HCT116 (cell line): Measurements from ENCODE around the gene RELA. TPM values are rescaled to one million over a fixed set of nuclear protein-coding genes. Genes with fewer than 3 reads are reported as not detected.

Experiments used
- ATAC-seq: fragments of 200-7000 bp; cut with Tn5 transposase; 2 replicates; pipeline ENCODE4 v1.9.1; 2020; ENCODE audit warnings: mild to moderate bottlenecking, moderate library complexity
- BruUV-seq: library from RNA; stranded (reverse); fragments of 400-500 nt; replicated peaks from 2 replicates; lab custom pipeline; 2021; lab: Mats Ljungman, UMichigan
- CTCF ChIA-PET: fragments of 300-600 bp; sonication (Branson Sonifier 250); formaldehyde crosslinking; loops from one replicate; lab custom pipeline; 2021; ENCODE audit warnings: antibody characterized with exemption; lab: Charles Lee
- POLR2A ChIA-PET: fragments of 300-600, 350-600 bp; sonication (Branson Sonifier 250); formaldehyde crosslinking; loops from one replicate; lab custom pipeline; 2021; ENCODE audit warnings: antibody characterized with exemption; lab: Charles Lee
- RAD21 ChIA-PET, 2 experiments: fragments of 300-600 bp; sonication (Branson Sonifier 250); formaldehyde crosslinking; loops; one replicate each; lab custom pipeline; 2023; ENCODE audit warnings: low total read pairs in 2 of 2; ENCODE audit not compliant: uncharacterized antibody in 2 of 2, unreplicated experiment in 2 of 2, low non-redundant PET in 1 of 2; lab: Charles Lee
- DNase-seq: peaks from one replicate; pipeline ENCODE4 v3.0.0-alpha.2; 2010; ENCODE audit warnings: low read depth, low spot score
- H2AFZ ChIP-seq: fragments of 200-600 bp; shearing (Covaris generic), sonication (generic); 2 replicates; pipeline ENCODE4 v1.6.1; 2017; ENCODE audit warnings: low read depth, mixed run types, mixed read lengths, antibody characterized with exemption, low read length; ENCODE audit not compliant: poor library complexity, severe bottlenecking
- H3K27ac ChIP-seq: 2 replicates; pipeline ENCODE4 v1.5.1; 2012; ENCODE audit warnings: low read depth, low read length
- H3K27me3 ChIP-seq: fragments of 200-600 bp; sonication (generic); 2 replicates; pipeline ENCODE4 v1.6.1; 2016; ENCODE audit warnings: mixed run types, low read length, mixed read lengths; ENCODE audit not compliant: insufficient read depth
- H3K36me3 ChIP-seq, 2 experiments: fragments of 200-500 bp in 1 of 2; fragments of 200-600 bp in 1 of 2; sonication (Bioruptor generic) in 1 of 2; sonication (generic) in 1 of 2; 2 replicates each; pipeline versions ENCODE4 v1.5.1 to v1.6.1; 2014 to 2016; ENCODE audit warnings: low read length in 2 of 2, inconsistent platforms in 1 of 2, mixed read lengths in 1 of 2, mixed run types in 1 of 2; ENCODE audit not compliant: insufficient read depth in 2 of 2, control insufficient read depth in 1 of 2
- H3K4me1 ChIP-seq, 2 experiments: fragments of 200-600 bp in 1 of 2; sonication (generic) in 1 of 2; 2 replicates each; pipeline versions ENCODE4 v1.5.1 to v1.6.1; 2012 to 2017; ENCODE audit warnings: low read length in 2 of 2, inconsistent platforms in 1 of 2, mild to moderate bottlenecking in 1 of 2, mixed read lengths in 1 of 2, mixed run types in 1 of 2, moderate library complexity in 1 of 2; ENCODE audit not compliant: insufficient read depth in 2 of 2, control insufficient read depth in 1 of 2
- H3K4me2 ChIP-seq: fragments of 200-600 bp; sonication (generic); 2 replicates; pipeline ENCODE4 v1.6.1; 2017; ENCODE audit warnings: mixed run types, low read length, mixed read lengths
- H3K4me3 ChIP-seq, 2 experiments: fragments of 200-600 bp in 1 of 2; sonication (generic) in 1 of 2; replicated peaks in 1 of 2; 2 replicates each; pipeline ENCODE4 v1.5.1; 2011 to 2016; ENCODE audit warnings: low read length in 2 of 2, control low read depth in 1 of 2, low read depth in 1 of 2, mild to moderate bottlenecking in 1 of 2, mixed read lengths in 1 of 2, mixed run types in 1 of 2
- H3K79me2 ChIP-seq: fragments of 200-600 bp; sonication (generic); 2 replicates; pipeline ENCODE4 v1.6.1; 2017; ENCODE audit warnings: mild to moderate bottlenecking, mixed run types, low read length, moderate library complexity, mixed read lengths; ENCODE audit not compliant: insufficient read depth
- H3K9ac ChIP-seq: fragments of 200-600 bp; sonication (generic); 2 replicates; pipeline ENCODE4 v1.6.1; 2016; ENCODE audit warnings: low read length, mixed read lengths
- H3K9me2 ChIP-seq: fragments of 200-600 bp; sonication (generic), shearing (Covaris generic); 2 replicates; pipeline ENCODE4 v1.6.1; 2017; ENCODE audit warnings: mixed run types, mild to moderate bottlenecking, moderate library complexity; ENCODE audit not compliant: insufficient read depth
- H3K9me3 ChIP-seq, 2 experiments: fragments of 200-500 bp in 1 of 2; fragments of 200-600 bp in 1 of 2; sonication (Bioruptor generic) in 1 of 2; sonication (generic) in 1 of 2; 2 replicates each; pipeline ENCODE4 v1.6.1; 2014 to 2017; ENCODE audit warnings: low read length in 2 of 2, mixed read lengths in 2 of 2, inconsistent platforms in 1 of 2, low read depth in 1 of 2, mild to moderate bottlenecking in 1 of 2, mixed run types in 1 of 2, moderate library complexity in 1 of 2; ENCODE audit not compliant: control insufficient read depth in 1 of 2, insufficient read depth in 1 of 2
- H4K20me1 ChIP-seq: fragments of 200-600 bp; sonication (generic), shearing (Covaris generic); 2 replicates; pipeline ENCODE4 v1.6.1; 2017; ENCODE audit warnings: mixed run types, mild to moderate bottlenecking, moderate library complexity; ENCODE audit not compliant: insufficient read depth
- ATF3 ChIP-seq: IDR thresholded peaks from 2 replicates; pipeline ENCODE4 v1.6.1; 2012
- EZH2 ChIP-seq: fragments of 200-600 bp; sonication (generic); IDR thresholded peaks from 2 replicates; pipeline ENCODE4 v1.6.1; 2017; ENCODE audit warnings: antibody characterized with exemption, mixed run types
- EZH2phosphoT487 ChIP-seq: fragments of 200-600 bp; IDR thresholded peaks from 2 replicates; pipeline ENCODE4 v1.6.1; 2018; ENCODE audit warnings: antibody characterized with exemption, borderline replicate concordance
- MAX ChIP-seq: IDR thresholded peaks from 2 replicates; pipeline ENCODE4 v1.6.1; 2012
- SP1 ChIP-seq: IDR thresholded peaks from 2 replicates; pipeline ENCODE4 v1.6.1; 2012; ENCODE audit warnings: low read depth
- ZNF274 ChIP-seq: fragments of 200-500 bp; sonication (Bioruptor generic); IDR thresholded peaks from 2 replicates; pipeline ENCODE4 v1.6.1; 2014; ENCODE audit warnings: mild to moderate bottlenecking, low read depth, low read length, inconsistent platforms
- intact Hi-C: fragments of 100-400 bp; cut with micrococcal nuclease; formaldehyde crosslinking; loops from 2 replicates; pipeline ENCODE4 v1.10.0; 2022
- total RNA-seq: library from RNA; stranded (reverse); gene quantifications from one replicate; pipeline ENCODE4 v1.2.1, GENCODE V29; 2021; ENCODE audit not compliant: unreplicated experiment
- TF ChIP-seq, protein P1 (sequence below), 3 experiments: fragments of 200-600 bp in 1 of 3; sonication (generic) in 1 of 3; IDR thresholded peaks in 2 of 3; conservative IDR thresholded peaks in 1 of 3; 2 replicates each; pipeline ENCODE4 v1.5.1; 2012 to 2017; ENCODE audit warnings: low read depth in 2 of 3, low read length in 2 of 3, antibody characterized with exemption in 1 of 3, borderline replicate concordance in 1 of 3, control low read depth in 1 of 3, mild to moderate bottlenecking in 1 of 3, mixed read lengths in 1 of 3, mixed run types in 1 of 3, moderate library complexity in 1 of 3; ENCODE audit not compliant: insufficient read depth in 1 of 3

The RELA gene
- total RNA-seq, 1 experiment from 2014 or later, result 78.5 TPM

DNA sequence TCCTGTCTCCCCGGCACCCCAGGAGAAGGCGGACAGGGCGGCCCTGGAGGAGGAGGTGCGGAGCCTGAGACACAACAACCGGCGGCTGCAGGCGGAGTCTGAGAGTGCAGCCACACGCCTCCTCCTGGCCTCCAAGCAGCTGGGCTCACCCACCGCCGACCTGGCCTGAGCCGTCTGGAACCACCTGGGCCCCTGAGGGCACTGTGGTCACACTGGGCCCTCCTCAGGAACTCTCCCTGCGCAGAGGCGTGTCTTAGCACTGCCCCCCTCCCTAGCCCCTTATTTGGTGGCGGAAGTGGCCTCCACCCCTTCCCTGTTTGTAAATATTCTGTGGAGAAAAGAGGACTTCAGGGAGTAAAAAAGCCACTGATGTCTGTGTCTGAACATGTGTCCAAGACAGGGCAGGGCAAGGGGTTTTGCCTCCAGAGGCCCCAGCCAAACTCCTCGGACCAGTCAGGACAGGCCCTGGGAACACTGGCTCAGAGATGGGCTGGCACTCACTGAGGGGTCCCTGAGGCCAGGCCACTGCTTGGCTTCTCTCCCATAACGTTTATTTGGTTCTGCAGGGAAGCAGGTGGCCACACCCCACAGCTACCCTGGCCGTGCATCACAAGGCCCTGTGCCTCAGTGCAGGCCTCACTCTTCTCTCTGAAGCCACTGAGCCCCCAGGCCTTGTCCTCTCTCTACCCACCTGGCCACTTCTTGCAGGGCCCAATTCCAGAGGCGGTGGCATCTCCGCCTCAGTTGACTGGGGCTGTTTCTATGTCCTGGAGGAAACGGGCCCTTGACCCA is 12.0 kb downstream of the RELA start:
- H3K9me3 ChIP-seq, result no peaks in the 10 kb centered on the region
- H4K20me1 ChIP-seq, result no peaks in the 10 kb centered on the region
- ChIA-PET RAD21 (no interaction called here), CTCF (no interaction called here), POLR2A (interaction anchor here (1.4 kb wide), 1 partner anchor 57 kb away, joined by 3 read pairs; no protein-coding TSS in a partner anchor)
- H3K4me1 ChIP-seq, result peaks cover 45 to 72% of the 10 kb centered on the region in 2 experiments
- TF ChIP-seq ZNF274 (no peak), EZH2 (no peak), EZH2phosphoT487 (no peak), ATF3 (no peak), SP1 (no peak), MAX (no peak)
- TF ChIP-seq, protein P1, sequence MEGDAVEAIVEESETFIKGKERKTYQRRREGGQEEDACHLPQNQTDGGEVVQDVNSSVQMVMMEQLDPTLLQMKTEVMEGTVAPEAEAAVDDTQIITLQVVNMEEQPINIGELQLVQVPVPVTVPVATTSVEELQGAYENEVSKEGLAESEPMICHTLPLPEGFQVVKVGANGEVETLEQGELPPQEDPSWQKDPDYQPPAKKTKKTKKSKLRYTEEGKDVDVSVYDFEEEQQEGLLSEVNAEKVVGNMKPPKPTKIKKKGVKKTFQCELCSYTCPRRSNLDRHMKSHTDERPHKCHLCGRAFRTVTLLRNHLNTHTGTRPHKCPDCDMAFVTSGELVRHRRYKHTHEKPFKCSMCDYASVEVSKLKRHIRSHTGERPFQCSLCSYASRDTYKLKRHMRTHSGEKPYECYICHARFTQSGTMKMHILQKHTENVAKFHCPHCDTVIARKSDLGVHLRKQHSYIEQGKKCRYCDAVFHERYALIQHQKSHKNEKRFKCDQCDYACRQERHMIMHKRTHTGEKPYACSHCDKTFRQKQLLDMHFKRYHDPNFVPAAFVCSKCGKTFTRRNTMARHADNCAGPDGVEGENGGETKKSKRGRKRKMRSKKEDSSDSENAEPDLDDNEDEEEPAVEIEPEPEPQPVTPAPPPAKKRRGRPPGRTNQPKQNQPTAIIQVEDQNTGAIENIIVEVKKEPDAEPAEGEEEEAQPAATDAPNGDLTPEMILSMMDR (IDR thresholded peaks at IDR 0.05 in 2 of 3, conservative IDR thresholded peaks at IDR 0.05 in 1 of 3; ENCODE audit: borderline replicate concordance in 1 of 3, insufficient read depth in 1 of 3, low read depth in 2 of 3, low read length in 2 of 3), result no peak
- no TSS peak for BruUV-seq
- ATAC-seq (no peak), DNase-seq (no peak)
- H3K9ac ChIP-seq, result peak overlapping the region; percentile 80
- no peaks in the 10 kb centered on the region; the same call in 1 of the 2 replicates for H3K79me2 ChIP-seq
- H3K27ac ChIP-seq, result peak overlapping the region; percentile 96
- peaks cover 7 to 18% of the 10 kb centered on the region in 2 experiments; a peak in 2 of 4 replicates for H3K36me3 ChIP-seq
- H3K27me3 ChIP-seq, result no peaks in the 10 kb centered on the region
- no peaks in the 10 kb centered on the region for H3K9me2 ChIP-seq
- H3K4me2 ChIP-seq, result peak overlapping the region; percentile 93
- intact Hi-C loops, result no loop called here
- H3K4me3 ChIP-seq, result no peak overlapping the region
- no peak overlapping the region for H2AFZ ChIP-seq
